ENCODE results near the gene DIS3L2. TPM values are rescaled to one million over a fixed set of nuclear protein-coding genes. Genes with fewer than 3 reads are reported as not detected.
"Not testable (repeated sequence)": the region's sequence is repeated elsewhere in the genome, so short reads cannot be mapped to it uniquely, and the experiment has no call there.

Gene DIS3L2
- total RNA-seq, 2 donors from 2014 or later: 39.5 to 42.4 TPM

DNA sequence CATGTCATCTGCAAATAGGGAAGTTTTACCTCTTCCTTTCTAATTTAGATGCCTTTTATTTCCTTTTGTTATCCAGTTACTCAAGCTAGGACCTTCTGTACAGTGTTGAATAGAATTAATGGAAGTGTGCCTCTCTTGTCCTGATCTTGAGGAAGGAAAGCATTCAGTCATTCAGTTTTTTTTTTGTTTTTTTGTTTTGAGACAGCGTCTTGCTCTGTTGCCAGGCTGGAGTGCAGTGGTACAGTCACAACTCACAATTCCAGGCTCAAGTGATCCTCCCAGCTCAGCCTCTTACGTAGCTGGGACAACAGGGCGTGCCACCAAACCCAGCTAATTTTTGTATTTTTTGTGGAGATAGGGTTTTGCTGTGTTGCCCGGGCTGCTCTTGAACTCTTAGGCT is 213.1 kb downstream of the DIS3L2 start:
- Histone ChIP-seq H3K27me3 (ENCODE audit: control insufficient read depth, insufficient read depth, low read length, poor library complexity, severe bottlenecking) (no peaks in the 10 kb centered on the region), H3K4me1 (ENCODE audit: control insufficient read depth, insufficient read depth, low read length) (no peaks in the 10 kb centered on the region), H3K9me3 (ENCODE audit: control insufficient read depth, low read length) (no peaks in the 10 kb centered on the region), H3K4me3 (ENCODE audit: low read length) (no peak overlapping the region), H3K36me3 (ENCODE audit: control insufficient read depth, insufficient read depth, low read length) (no peaks in the 10 kb centered on the region), H3K27ac (ENCODE audit: low read depth, low read length) (no peak overlapping the region), H3K9ac (ENCODE audit: extremely low read depth, low read length, poor library complexity, severe bottlenecking) (no peak overlapping the region)
- TF ChIP-seq, protein P1, sequence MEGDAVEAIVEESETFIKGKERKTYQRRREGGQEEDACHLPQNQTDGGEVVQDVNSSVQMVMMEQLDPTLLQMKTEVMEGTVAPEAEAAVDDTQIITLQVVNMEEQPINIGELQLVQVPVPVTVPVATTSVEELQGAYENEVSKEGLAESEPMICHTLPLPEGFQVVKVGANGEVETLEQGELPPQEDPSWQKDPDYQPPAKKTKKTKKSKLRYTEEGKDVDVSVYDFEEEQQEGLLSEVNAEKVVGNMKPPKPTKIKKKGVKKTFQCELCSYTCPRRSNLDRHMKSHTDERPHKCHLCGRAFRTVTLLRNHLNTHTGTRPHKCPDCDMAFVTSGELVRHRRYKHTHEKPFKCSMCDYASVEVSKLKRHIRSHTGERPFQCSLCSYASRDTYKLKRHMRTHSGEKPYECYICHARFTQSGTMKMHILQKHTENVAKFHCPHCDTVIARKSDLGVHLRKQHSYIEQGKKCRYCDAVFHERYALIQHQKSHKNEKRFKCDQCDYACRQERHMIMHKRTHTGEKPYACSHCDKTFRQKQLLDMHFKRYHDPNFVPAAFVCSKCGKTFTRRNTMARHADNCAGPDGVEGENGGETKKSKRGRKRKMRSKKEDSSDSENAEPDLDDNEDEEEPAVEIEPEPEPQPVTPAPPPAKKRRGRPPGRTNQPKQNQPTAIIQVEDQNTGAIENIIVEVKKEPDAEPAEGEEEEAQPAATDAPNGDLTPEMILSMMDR (conservative IDR thresholded peaks at IDR 0.05): no peak
- Mint-ChIP-seq H3K9me3 (peaks cover 8% of the 10 kb centered on the region), H3K4me3 (no peak overlapping the region), H3K27me3 (ENCODE audit: insufficient read depth) (no peaks in the 10 kb centered on the region), H3K27ac (no peak overlapping the region), H3K4me1 (no peaks in the 10 kb centered on the region), H3K36me3 (ENCODE audit: low read depth) (peaks cover 4% of the 10 kb centered on the region)
- 95% methylated on average over 4 of the region's 4 CpGs; no CpG with 5 or more reads in 1 of the 2 experiments for WGBS, 2 experiments (ENCODE audit: insufficient coverage in 1 of 2, insufficient read length in 1 of 2)
- no peak for DNase-seq

DNA sequence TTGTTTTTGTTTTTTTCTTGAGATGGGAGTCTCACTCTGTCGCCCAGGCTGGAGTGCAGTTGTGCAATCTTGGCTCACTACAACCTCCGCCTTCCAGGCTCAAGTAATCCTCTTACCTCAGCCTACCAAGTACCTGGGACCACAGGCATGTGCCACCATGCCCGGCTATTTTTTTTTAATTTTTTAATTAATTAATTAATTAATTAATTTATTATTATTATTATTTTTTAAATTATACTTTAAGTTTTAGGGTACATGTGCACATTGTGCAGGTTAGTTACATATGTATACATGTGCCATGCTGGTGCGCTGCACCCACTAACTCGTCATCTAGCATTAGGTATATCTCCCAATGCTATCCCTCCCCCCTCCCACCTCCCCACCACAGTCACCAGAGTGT is 215.1 kb downstream of the DIS3L2 start:
- not testable (repeated sequence) for DNase-seq; H3K27ac Mint-ChIP-seq; H3K4me1 Mint-ChIP-seq; H3K36me3 ChIP-seq (ENCODE audit: control insufficient read depth, insufficient read depth, low read length); H3K27ac ChIP-seq (ENCODE audit: low read depth, low read length); H3K4me1 ChIP-seq (ENCODE audit: control insufficient read depth, insufficient read depth, low read length); H3K9me3 ChIP-seq (ENCODE audit: control insufficient read depth, low read length); H3K4me3 ChIP-seq (ENCODE audit: low read length); H3K27me3 Mint-ChIP-seq (ENCODE audit: insufficient read depth); H3K4me3 Mint-ChIP-seq; H3K36me3 Mint-ChIP-seq (ENCODE audit: low read depth); H3K27me3 ChIP-seq (ENCODE audit: control insufficient read depth, insufficient read depth, low read length, poor library complexity, severe bottlenecking); H3K9ac ChIP-seq (ENCODE audit: extremely low read depth, low read length, poor library complexity, severe bottlenecking)
- 94 to 100% methylated on average over 1 to 2 of the region's 5 CpGs for WGBS, 2 experiments (ENCODE audit: insufficient coverage in 1 of 2, insufficient read length in 1 of 2)
- peaks cover 12% of the 10 kb centered on the region for H3K9me3 Mint-ChIP-seq

GRCh38 chr2:232183279-232183678 is 221.8 kb downstream of the DIS3L2 start:
- TF ChIP-seq, protein P1 (conservative IDR thresholded peaks at IDR 0.05): no peak
- no peaks in the 10 kb centered on the region for H3K4me1 ChIP-seq (ENCODE audit: control insufficient read depth, insufficient read depth, low read length)
- peaks cover 24% of the 10 kb centered on the region for H3K9me3 ChIP-seq (ENCODE audit: control insufficient read depth, low read length)
- no peak overlapping the region for H3K27ac ChIP-seq (ENCODE audit: low read depth, low read length)
- Mint-ChIP-seq H3K9me3 (peaks cover 14% of the 10 kb centered on the region), H3K36me3 (ENCODE audit: low read depth) (peaks cover 14% of the 10 kb centered on the region), H3K27ac (no peak overlapping the region), H3K4me3 (no peak overlapping the region), H3K27me3 (ENCODE audit: insufficient read depth) (no peaks in the 10 kb centered on the region), H3K4me1 (peaks cover 6% of the 10 kb centered on the region)
- no peak overlapping the region for H3K9ac ChIP-seq (ENCODE audit: extremely low read depth, low read length, poor library complexity, severe bottlenecking)
- no peak for DNase-seq
- no peaks in the 10 kb centered on the region for H3K36me3 ChIP-seq (ENCODE audit: control insufficient read depth, insufficient read depth, low read length)
- H3K4me3 ChIP-seq (ENCODE audit: low read length): no peak overlapping the region
- no peaks in the 10 kb centered on the region for H3K27me3 ChIP-seq (ENCODE audit: control insufficient read depth, insufficient read depth, low read length, poor library complexity, severe bottlenecking)
- WGBS, 2 experiments (ENCODE audit: insufficient coverage in 1 of 2, insufficient read length in 1 of 2): 81 to 88% methylated on average over 2 of the region's 2 CpGs

DNA sequence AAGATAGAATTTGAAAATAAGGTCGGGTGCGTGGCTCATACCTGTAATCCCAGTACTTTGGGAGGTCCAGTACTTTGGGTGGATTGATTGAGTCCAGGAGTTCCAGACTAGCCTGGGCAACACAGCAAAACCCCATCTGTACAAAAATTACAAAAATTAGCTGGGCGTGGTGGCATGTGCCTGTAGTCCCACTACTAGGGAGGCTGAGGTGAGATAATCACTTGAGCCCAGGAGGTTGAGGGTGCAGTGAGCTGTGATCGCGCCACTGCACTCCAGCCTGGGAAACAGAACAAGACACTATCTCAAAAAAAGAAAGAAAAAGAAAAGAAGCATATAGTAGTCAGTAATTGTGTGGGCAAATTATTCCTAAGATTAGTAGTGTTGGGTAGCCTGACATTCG is 222.8 kb downstream of the DIS3L2 start:
- no peak for DNase-seq
- Histone ChIP-seq H3K36me3 (ENCODE audit: control insufficient read depth, insufficient read depth, low read length) (no peaks in the 10 kb centered on the region), H3K9ac (ENCODE audit: extremely low read depth, low read length, poor library complexity, severe bottlenecking) (no peak overlapping the region), H3K9me3 (ENCODE audit: control insufficient read depth, low read length) (peaks cover 24% of the 10 kb centered on the region), H3K27me3 (ENCODE audit: control insufficient read depth, insufficient read depth, low read length, poor library complexity, severe bottlenecking) (no peaks in the 10 kb centered on the region), H3K4me1 (ENCODE audit: control insufficient read depth, insufficient read depth, low read length) (no peaks in the 10 kb centered on the region), H3K4me3 (ENCODE audit: low read length) (no peak overlapping the region), H3K27ac (ENCODE audit: low read depth, low read length) (no peak overlapping the region)
- H3K27ac Mint-ChIP-seq: no peak overlapping the region
- TF ChIP-seq, protein P1 (conservative IDR thresholded peaks at IDR 0.05): no peak
- peaks cover 6% of the 10 kb centered on the region for H3K4me1 Mint-ChIP-seq
- peaks cover 14% of the 10 kb centered on the region for H3K36me3 Mint-ChIP-seq (ENCODE audit: low read depth)
- no peaks in the 10 kb centered on the region for H3K27me3 Mint-ChIP-seq (ENCODE audit: insufficient read depth)
- WGBS, 2 experiments (ENCODE audit: insufficient coverage in 1 of 2, insufficient read length in 1 of 2): 90% methylated on average over 6 of the region's 6 CpGs; no CpG with 5 or more reads in 1 of the 2 experiments
- no peak overlapping the region for H3K4me3 Mint-ChIP-seq
- peaks cover 14% of the 10 kb centered on the region for H3K9me3 Mint-ChIP-seq

Data from endodermal cell (in vitro differentiated cells).